ENCODE measurements around the gene GRN.

The GRN gene

DNA sequence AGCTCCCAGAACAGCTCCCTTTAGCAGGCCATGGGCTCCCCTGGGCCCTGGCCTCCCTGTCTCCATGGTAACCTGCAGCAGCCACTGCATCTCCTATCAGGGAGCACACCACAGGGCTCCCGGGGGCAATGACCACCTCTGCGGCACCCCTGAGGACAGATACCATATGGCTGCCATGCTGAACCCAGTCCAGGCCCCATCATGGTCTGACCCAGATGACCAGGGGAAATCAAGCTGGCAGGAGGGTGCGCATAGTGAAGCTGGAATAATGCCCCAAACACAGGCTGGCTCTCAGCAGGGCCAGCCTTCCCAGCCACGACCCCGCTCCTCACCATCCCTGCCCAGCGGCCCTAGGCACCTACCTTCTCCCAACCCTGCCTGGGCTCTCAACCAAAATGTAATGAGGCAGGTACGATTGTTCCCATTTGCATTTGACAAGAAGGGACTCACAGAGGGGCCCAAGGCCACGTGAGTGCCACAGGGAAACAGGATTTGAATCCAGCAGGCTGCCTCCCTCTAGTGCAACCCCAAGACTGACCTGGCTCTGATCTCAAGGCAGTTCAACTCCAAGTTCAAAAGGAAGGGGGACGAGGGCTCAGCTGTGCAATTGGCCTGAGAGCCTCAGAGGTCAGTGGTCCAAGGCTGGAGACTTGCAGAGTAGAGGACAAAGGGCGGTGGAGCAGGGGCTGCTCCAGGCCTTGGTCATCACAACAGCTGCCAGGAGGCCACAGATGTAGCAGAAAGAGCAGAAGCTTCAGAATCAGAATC is 34.3 kb upstream of the GRN start:
- no peak overlapping the region for H3K27ac ChIP-seq
- H3K27me3 ChIP-seq (ENCODE audit: insufficient read depth, low read depth): peaks cover 57% of the 10 kb centered on the region
- H2AFZ ChIP-seq (ENCODE audit: low read depth): no peak overlapping the region
- no peaks in the 10 kb centered on the region for H4K20me1 ChIP-seq (ENCODE audit: insufficient read depth)
- no peak overlapping the region for H3K4me2 ChIP-seq
- no peak for TF ChIP-seq CTCF (conservative IDR thresholded peaks at IDR 0.05; ENCODE audit: low read depth, low read length)
- H3K79me2 ChIP-seq (ENCODE audit: insufficient read depth, low read depth): no peaks in the 10 kb centered on the region
- no peaks in the 10 kb centered on the region for H3K36me3 ChIP-seq (ENCODE audit: insufficient read depth)
- no peak overlapping the region for H3K9ac ChIP-seq
- H3K4me3 ChIP-seq (IDR thresholded peaks at IDR 0.05; ENCODE audit: insufficient read depth, low read depth, low read length): no peak overlapping the region
- H3K4me1 ChIP-seq (ENCODE audit: low read depth, poor library complexity, severe bottlenecking): peaks cover 6% of the 10 kb centered on the region

- no peak overlapping the region for H3K9ac ChIP-seq
- H3K27me3 ChIP-seq (ENCODE audit: insufficient read depth, low read depth): peaks cover 57% of the 10 kb centered on the region
- TF ChIP-seq CTCF (conservative IDR thresholded peaks at IDR 0.05; ENCODE audit: low read depth, low read length): no peak
- no peaks in the 10 kb centered on the region for H4K20me1 ChIP-seq (ENCODE audit: insufficient read depth)
- no peak overlapping the region for H2AFZ ChIP-seq (ENCODE audit: low read depth)
- H3K4me1 ChIP-seq (ENCODE audit: low read depth, poor library complexity, severe bottlenecking): peaks cover 6% of the 10 kb centered on the region
- no peak overlapping the region for H3K27ac ChIP-seq
- H3K36me3 ChIP-seq (ENCODE audit: insufficient read depth): no peaks in the 10 kb centered on the region
- H3K4me2 ChIP-seq: no peak overlapping the region
- no peaks in the 10 kb centered on the region for H3K79me2 ChIP-seq (ENCODE audit: insufficient read depth, low read depth)
- H3K4me3 ChIP-seq (IDR thresholded peaks at IDR 0.05; ENCODE audit: insufficient read depth, low read depth, low read length): no peak overlapping the region
These were observed 33.4 kb upstream of the GRN start for GRCh38 chr17:44311562-44312181.

GRCh38 chr17:44312396-44313104 is 32.6 kb upstream of the GRN start:
- no peak overlapping the region for H3K27ac ChIP-seq
- H3K4me1 ChIP-seq (ENCODE audit: low read depth, poor library complexity, severe bottlenecking): peaks cover 4% of the 10 kb centered on the region
- H3K36me3 ChIP-seq (ENCODE audit: insufficient read depth): no peaks in the 10 kb centered on the region
- no peak overlapping the region for H2AFZ ChIP-seq (ENCODE audit: low read depth)
- no peaks in the 10 kb centered on the region for H3K79me2 ChIP-seq (ENCODE audit: insufficient read depth, low read depth)
- no peak overlapping the region for H3K9ac ChIP-seq
- no peak overlapping the region for H3K4me3 ChIP-seq (IDR thresholded peaks at IDR 0.05; ENCODE audit: insufficient read depth, low read depth, low read length)
- H3K4me2 ChIP-seq: no peak overlapping the region
- H4K20me1 ChIP-seq (ENCODE audit: insufficient read depth): no peaks in the 10 kb centered on the region
- no peak for TF ChIP-seq CTCF (conservative IDR thresholded peaks at IDR 0.05; ENCODE audit: low read depth, low read length)
- peaks cover 51% of the 10 kb centered on the region for H3K27me3 ChIP-seq (ENCODE audit: insufficient read depth, low read depth)

- no peak overlapping the region for H3K4me2 ChIP-seq
- no peak overlapping the region for H2AFZ ChIP-seq (ENCODE audit: low read depth)
- no peak for TF ChIP-seq CTCF (conservative IDR thresholded peaks at IDR 0.05; ENCODE audit: low read depth, low read length)
- no peak overlapping the region for H3K4me3 ChIP-seq (IDR thresholded peaks at IDR 0.05; ENCODE audit: insufficient read depth, low read depth, low read length)
- no peaks in the 10 kb centered on the region for H3K36me3 ChIP-seq (ENCODE audit: insufficient read depth)
- no peaks in the 10 kb centered on the region for H3K79me2 ChIP-seq (ENCODE audit: insufficient read depth, low read depth)
- no peak overlapping the region for H3K27ac ChIP-seq
- H4K20me1 ChIP-seq (ENCODE audit: insufficient read depth): no peaks in the 10 kb centered on the region
- H3K4me1 ChIP-seq (ENCODE audit: low read depth, poor library complexity, severe bottlenecking): no peaks in the 10 kb centered on the region
- peaks cover 48% of the 10 kb centered on the region for H3K27me3 ChIP-seq (ENCODE audit: insufficient read depth, low read depth)
- H3K9ac ChIP-seq: no peak overlapping the region
These were observed 31.1 kb upstream of the GRN start for GRCh38 chr17:44314031-44314430.
